Mesodermal cell (in vitro differentiated cells): Measurements from ENCODE around the gene XRCC5.
A peak's percentile ranks its signal among the peaks of the same experiment; 100 is the strongest.

ENCODE experiments used
- H3K27ac ChIP-seq: 2 replicates; pipeline ENCODE4 v1.7.0; 2013; ENCODE audit warnings: mild to moderate bottlenecking, low read depth, low read length, moderate library complexity; ENCODE audit not compliant: severe bottlenecking
- H3K36me3 ChIP-seq: 2 replicates; pipeline ENCODE4 v1.7.1; 2013; ENCODE audit warnings: mild to moderate bottlenecking, low read length, moderate library complexity; ENCODE audit not compliant: control insufficient read depth, insufficient read depth
- H3K4me1 ChIP-seq: one replicate; pipeline ENCODE4 v1.7.1; 2013; ENCODE audit warnings: mild to moderate bottlenecking, low read length; ENCODE audit not compliant: insufficient read depth, control insufficient read depth, poor library complexity, severe bottlenecking
- H3K4me3 ChIP-seq: 2 replicates; pipeline ENCODE4 v1.7.0; 2013; ENCODE audit warnings: low read length, control low read depth, mild to moderate bottlenecking; ENCODE audit not compliant: insufficient read depth, poor library complexity, severe bottlenecking; ENCODE audit errors: extremely low read depth
- H3K9me3 ChIP-seq: 2 replicates; pipeline ENCODE4 v1.7.1; 2013; ENCODE audit warnings: mild to moderate bottlenecking, low read length, moderate library complexity; ENCODE audit not compliant: control insufficient read depth
- WGBS, 2 experiments: methylation state at CpG; one replicate each; pipeline ENCODE4 v1.1.5; 2013; ENCODE audit warnings: missing lambda C conversion rate in 2 of 2; ENCODE audit not compliant: insufficient coverage in 2 of 2; 5-methylcytosine and 5-hydroxymethylcytosine counted together

The XRCC5 gene

GRCh38 chr2:216108310-216108966 is 710 bp upstream of the XRCC5 start:
- Histone ChIP-seq H3K36me3 (peaks cover 30% of the 10 kb centered on the region), H3K27ac (peak overlapping the region; percentile 44), H3K4me3 (peak overlapping the region; percentile 94), H3K9me3 (no peaks in the 10 kb centered on the region), H3K4me1 (peaks cover 14% of the 10 kb centered on the region)
- WGBS, 2 experiments: 63 to 70% methylated on average over 4 of the region's 6 CpGs

GRCh38 chr2:216109962-216110614 is 940 bp downstream of the XRCC5 start:
- peak overlapping the region; percentile 94 for H3K4me3 ChIP-seq
- H3K9me3 ChIP-seq: no peaks in the 10 kb centered on the region
- H3K27ac ChIP-seq: peak overlapping the region; percentile 82
- peaks cover 42% of the 10 kb centered on the region for H3K36me3 ChIP-seq
- peaks cover 14% of the 10 kb centered on the region for H3K4me1 ChIP-seq
- 0 to 26% methylated on average over 2 to 4 of the region's 10 CpGs for WGBS, 2 experiments

- H3K36me3 ChIP-seq: peaks cover 45% of the 10 kb centered on the region
- H3K9me3 ChIP-seq: no peaks in the 10 kb centered on the region
- H3K4me1 ChIP-seq: peaks cover 14% of the 10 kb centered on the region
- H3K27ac ChIP-seq: peak overlapping the region; percentile 6
- H3K4me3 ChIP-seq: peak overlapping the region; percentile 94
- WGBS, 2 experiments: no CpG with 5 or more reads among the region's 1 CpG
These were observed 1.5 kb downstream of the XRCC5 start for GRCh38 chr2:216110620-216111019.

GRCh38 chr2:216111122-216111521 is 2.0 kb downstream of the XRCC5 start:
- peak overlapping the region; percentile 94 for H3K4me3 ChIP-seq
- 90 to 98% methylated on average over 5 of the region's 7 CpGs for WGBS, 2 experiments
- peaks cover 14% of the 10 kb centered on the region for H3K4me1 ChIP-seq
- H3K36me3 ChIP-seq: peaks cover 49% of the 10 kb centered on the region
- peak overlapping the region; percentile 6 for H3K27ac ChIP-seq
- H3K9me3 ChIP-seq: no peaks in the 10 kb centered on the region

GRCh38 chr2:216112926-216113325 is 3.8 kb downstream of the XRCC5 start:
- Histone ChIP-seq H3K4me1 (peaks cover 21% of the 10 kb centered on the region), H3K4me3 (no peak overlapping the region), H3K36me3 (peaks cover 67% of the 10 kb centered on the region), H3K27ac (no peak overlapping the region), H3K9me3 (no peaks in the 10 kb centered on the region)
- 94 to 100% methylated on average over 2 to 3 of the region's 4 CpGs for WGBS, 2 experiments

- H3K27ac ChIP-seq: no peak overlapping the region
These were observed 4.4 kb downstream of the XRCC5 start for GRCh38 chr2:216113572-216113971.

GRCh38 chr2:216114382-216114713 is 5.2 kb downstream of the XRCC5 start:
- Histone ChIP-seq H3K4me3 (no peak overlapping the region), H3K36me3 (peaks cover 81% of the 10 kb centered on the region), H3K9me3 (no peaks in the 10 kb centered on the region), H3K27ac (no peak overlapping the region), H3K4me1 (peaks cover 18% of the 10 kb centered on the region)
- WGBS, 2 experiments: 36 to 50% methylated on average over 4 of the region's 4 CpGs

More at GRCh38 chr2:216113572-216113971, 4.4 kb downstream of the XRCC5 start:
- WGBS, 2 experiments: 91 to 93% methylated on average over 2 to 3 of the region's 3 CpGs
- Histone ChIP-seq H3K4me1 (peaks cover 18% of the 10 kb centered on the region), H3K4me3 (no peak overlapping the region), H3K36me3 (peaks cover 73% of the 10 kb centered on the region), H3K9me3 (no peaks in the 10 kb centered on the region)

- WGBS, 2 experiments: 31 to 32% methylated on average over 16 to 17 of the region's 29 CpGs
- Histone ChIP-seq H3K9me3 (no peaks in the 10 kb centered on the region), H3K4me3 (peak overlapping the region; percentile 32), H3K36me3 (peaks cover 87% of the 10 kb centered on the region), H3K4me1 (peaks cover 18% of the 10 kb centered on the region), H3K27ac (peak overlapping the region; percentile 96)
These were observed 5.8 kb downstream of the XRCC5 start for GRCh38 chr2:216114714-216115531.

- Histone ChIP-seq H3K27ac (peak overlapping the region; percentile 13), H3K36me3 (peaks cover 92% of the 10 kb centered on the region), H3K4me3 (no peak overlapping the region), H3K9me3 (no peaks in the 10 kb centered on the region), H3K4me1 (peaks cover 9% of the 10 kb centered on the region)
- WGBS, 2 experiments: 100% methylated on average over 1 of the region's 1 CpG
These were observed 7.3 kb downstream of the XRCC5 start for GRCh38 chr2:216116418-216116817.

GRCh38 chr2:216117561-216118340 is 8.6 kb downstream of the XRCC5 start:
- peaks cover 92% of the 10 kb centered on the region for H3K36me3 ChIP-seq
- no peak overlapping the region for H3K27ac ChIP-seq
- 94 to 96% methylated on average over 3 of the region's 4 CpGs for WGBS, 2 experiments

More at GRCh38 chr2:216117561-216118340, 8.6 kb downstream of the XRCC5 start:
- no peaks in the 10 kb centered on the region for H3K9me3 ChIP-seq
- H3K4me3 ChIP-seq: no peak overlapping the region
- peaks cover 9% of the 10 kb centered on the region for H3K4me1 ChIP-seq
